Neutrophil (primary cell): ENCODE measurements around the gene XXYLT1.
"Not testable (repeated sequence)": the region's sequence is repeated elsewhere in the genome, so short reads cannot be mapped to it uniquely, and the experiment has no call there.

Source experiments
- H3K27ac ChIP-seq: fragments of 200-600 bp; sonication (generic); 2 replicates; pipeline ENCODE4 v1.5.1; 2016; ENCODE audit warnings: mild to moderate bottlenecking, moderate library complexity
- H3K27me3 ChIP-seq: fragments of 200-600 bp; sonication (generic); 2 replicates; pipeline ENCODE4 v1.6.0; 2016; ENCODE audit warnings: mild to moderate bottlenecking
- H3K36me3 ChIP-seq: fragments of 200-600 bp; sonication (generic); 2 replicates; pipeline ENCODE4 v1.5.1; 2017
- H3K4me1 ChIP-seq, 2 experiments: fragments of 200-600 bp in 1 of 2; sonication (generic) in 1 of 2; 1 replicate in 1 of 2; 2 replicates in 1 of 2; pipeline versions ENCODE4 v1.5.1 to v1.6.1; 2013 to 2016; ENCODE audit warnings: low read depth in 1 of 2, low read length in 1 of 2, mild to moderate bottlenecking in 1 of 2, moderate library complexity in 1 of 2; ENCODE audit not compliant: control insufficient read depth in 1 of 2, insufficient read depth in 1 of 2
- H3K4me3 ChIP-seq, 2 experiments: fragments of 200-600 bp in 1 of 2; sonication (generic) in 1 of 2; 1 replicate in 1 of 2; 2 replicates in 1 of 2; pipeline ENCODE4 v1.5.1; 2013 to 2016; ENCODE audit warnings: low read depth in 1 of 2, low read length in 1 of 2, mild to moderate bottlenecking in 1 of 2, moderate library complexity in 1 of 2
- H3K9me3 ChIP-seq: fragments of 200-600 bp; sonication (generic); 2 replicates; pipeline ENCODE4 v1.5.1; 2016
- TF ChIP-seq, protein P1 (sequence below): fragments of 200-600 bp; sonication (generic); IDR thresholded peaks from 2 replicates; pipeline ENCODE4 v1.5.1; 2016; ENCODE audit warnings: antibody characterized with exemption

Gene XXYLT1

DNA sequence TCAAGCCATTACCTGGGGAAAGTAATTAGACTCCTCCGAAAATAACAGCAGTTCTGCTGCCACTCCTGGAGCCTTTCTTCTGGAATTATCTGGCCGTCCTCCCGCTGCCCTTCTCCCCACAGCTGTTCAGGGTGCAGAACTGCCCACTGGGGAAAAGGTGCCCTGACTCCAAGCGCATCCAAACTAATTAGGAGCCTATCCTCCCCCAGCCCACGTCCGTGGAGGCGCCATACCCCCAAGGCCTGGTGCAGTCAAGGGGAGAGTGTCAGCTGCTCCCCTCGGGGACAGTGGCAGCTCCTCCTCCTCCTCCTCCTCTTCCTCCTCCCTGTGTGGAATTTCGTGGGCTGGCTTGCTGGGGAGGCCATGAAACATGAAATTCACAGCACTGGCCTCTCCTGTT lies 177.2 kb downstream of the XXYLT1 start:
- TF ChIP-seq, protein P1, sequence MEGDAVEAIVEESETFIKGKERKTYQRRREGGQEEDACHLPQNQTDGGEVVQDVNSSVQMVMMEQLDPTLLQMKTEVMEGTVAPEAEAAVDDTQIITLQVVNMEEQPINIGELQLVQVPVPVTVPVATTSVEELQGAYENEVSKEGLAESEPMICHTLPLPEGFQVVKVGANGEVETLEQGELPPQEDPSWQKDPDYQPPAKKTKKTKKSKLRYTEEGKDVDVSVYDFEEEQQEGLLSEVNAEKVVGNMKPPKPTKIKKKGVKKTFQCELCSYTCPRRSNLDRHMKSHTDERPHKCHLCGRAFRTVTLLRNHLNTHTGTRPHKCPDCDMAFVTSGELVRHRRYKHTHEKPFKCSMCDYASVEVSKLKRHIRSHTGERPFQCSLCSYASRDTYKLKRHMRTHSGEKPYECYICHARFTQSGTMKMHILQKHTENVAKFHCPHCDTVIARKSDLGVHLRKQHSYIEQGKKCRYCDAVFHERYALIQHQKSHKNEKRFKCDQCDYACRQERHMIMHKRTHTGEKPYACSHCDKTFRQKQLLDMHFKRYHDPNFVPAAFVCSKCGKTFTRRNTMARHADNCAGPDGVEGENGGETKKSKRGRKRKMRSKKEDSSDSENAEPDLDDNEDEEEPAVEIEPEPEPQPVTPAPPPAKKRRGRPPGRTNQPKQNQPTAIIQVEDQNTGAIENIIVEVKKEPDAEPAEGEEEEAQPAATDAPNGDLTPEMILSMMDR, result no peak
- Histone ChIP-seq H3K36me3 (no peaks in the 10 kb centered on the region), H3K4me3 (no peak overlapping the region), H3K27ac (no peak overlapping the region), H3K4me1 (peaks cover 30 to 31% of the 10 kb centered on the region in 2 experiments), H3K9me3 (no peaks in the 10 kb centered on the region), H3K27me3 (no peaks in the 10 kb centered on the region)

DNA sequence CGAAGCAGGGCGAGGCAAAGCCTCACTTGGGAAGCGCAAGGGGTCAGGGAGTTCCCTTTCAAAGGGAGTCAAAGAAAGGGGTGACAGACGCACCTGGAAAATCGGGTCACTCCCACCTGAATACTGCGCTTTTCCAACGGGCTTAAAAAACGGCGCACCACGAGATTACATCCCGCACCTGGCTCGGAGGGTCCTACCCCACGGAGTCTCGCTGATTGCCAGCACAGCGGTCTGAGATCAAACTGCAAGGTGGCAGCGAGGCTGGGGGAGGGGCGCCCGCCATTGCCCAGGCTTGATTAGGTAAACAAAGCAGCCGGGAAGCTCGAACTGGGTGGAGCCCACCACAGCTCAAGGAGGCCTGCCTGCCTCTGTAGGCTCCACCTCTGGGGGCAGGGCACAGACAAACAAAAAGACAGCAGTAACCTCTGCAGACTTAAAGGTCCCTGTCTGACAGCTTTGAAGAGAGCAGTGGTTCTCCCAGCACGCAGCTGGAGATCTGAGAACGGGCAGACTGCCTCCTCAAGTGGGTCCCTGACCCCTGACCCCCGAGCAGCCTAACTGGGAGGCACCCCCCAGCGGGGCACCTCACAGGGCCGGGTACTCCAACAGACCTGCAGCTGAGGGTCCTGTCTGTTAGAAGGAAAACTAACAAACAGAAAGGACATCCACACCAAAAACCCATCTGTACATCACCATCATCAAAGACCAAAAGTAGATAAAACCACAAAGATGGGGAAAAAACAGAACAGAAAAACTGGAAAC lies 182.9 kb downstream of the XXYLT1 start:
- not testable (repeated sequence) for H3K27me3 ChIP-seq, H3K4me1 ChIP-seq, H3K9me3 ChIP-seq, H3K36me3 ChIP-seq, H3K27ac ChIP-seq, H3K4me3 ChIP-seq

DNA sequence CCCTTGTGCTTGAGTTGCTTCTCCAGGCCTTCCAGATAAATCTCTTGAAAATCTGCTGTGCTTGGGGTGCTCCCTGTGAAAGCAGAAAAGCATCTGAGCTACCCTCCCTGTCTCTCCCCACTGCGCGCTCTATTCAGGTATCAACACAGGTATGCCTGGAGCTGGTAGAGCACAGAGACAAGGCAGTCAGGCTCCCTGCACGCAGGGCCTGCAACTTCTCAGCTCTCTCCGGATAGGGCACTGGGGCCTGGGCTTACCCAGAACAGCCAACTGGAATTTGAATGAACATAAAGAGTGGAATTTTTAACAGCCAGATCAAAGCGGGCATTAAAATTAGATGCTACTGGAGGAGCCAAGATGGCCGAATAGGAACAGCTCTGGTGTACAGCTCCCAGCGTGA lies 183.6 kb downstream of the XXYLT1 start:
- H3K27ac ChIP-seq, result no peak overlapping the region
- no peak overlapping the region for H3K4me3 ChIP-seq
- no peaks in the 10 kb centered on the region for H3K27me3 ChIP-seq
- H3K36me3 ChIP-seq, result no peaks in the 10 kb centered on the region
- H3K9me3 ChIP-seq, result no peaks in the 10 kb centered on the region
- no peaks in the 10 kb centered on the region for H3K4me1 ChIP-seq
- TF ChIP-seq, protein P1, result no peak

DNA sequence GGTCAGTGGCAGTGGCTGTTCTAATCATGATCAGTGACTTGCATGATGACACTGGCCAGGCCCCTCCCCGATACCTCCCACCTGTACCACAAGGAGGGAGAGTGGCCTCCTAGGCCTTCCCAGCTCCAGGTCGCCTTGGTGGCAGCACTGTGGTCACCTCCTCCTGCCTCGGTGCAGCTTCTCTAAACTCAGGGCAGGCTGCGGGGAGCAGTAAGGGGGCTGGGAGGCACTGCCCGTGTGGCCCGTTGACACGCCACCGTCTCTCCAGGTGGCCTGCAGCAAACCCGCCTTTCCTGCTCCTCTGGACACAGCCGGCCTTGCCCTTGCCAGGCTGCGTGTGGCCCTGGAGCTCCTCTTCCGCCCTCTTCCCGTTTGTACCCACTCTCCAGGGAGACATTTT lies 184.1 kb downstream of the XXYLT1 start:
- no peaks in the 10 kb centered on the region for H3K4me1 ChIP-seq
- H3K27ac ChIP-seq, result no peak overlapping the region
- H3K4me3 ChIP-seq, result no peak overlapping the region
- TF ChIP-seq, protein P1, result no peak
- no peaks in the 10 kb centered on the region for H3K9me3 ChIP-seq
- no peaks in the 10 kb centered on the region for H3K36me3 ChIP-seq
- no peaks in the 10 kb centered on the region for H3K27me3 ChIP-seq

GRCh38 chr3:195086341-195086740 lies 184.6 kb downstream of the XXYLT1 start:
- Histone ChIP-seq H3K27me3 (no peaks in the 10 kb centered on the region), H3K4me3 (no peak overlapping the region), H3K9me3 (no peaks in the 10 kb centered on the region), H3K36me3 (no peaks in the 10 kb centered on the region), H3K4me1 (no peaks in the 10 kb centered on the region), H3K27ac (no peak overlapping the region)
- TF ChIP-seq, protein P1, result no peak

DNA sequence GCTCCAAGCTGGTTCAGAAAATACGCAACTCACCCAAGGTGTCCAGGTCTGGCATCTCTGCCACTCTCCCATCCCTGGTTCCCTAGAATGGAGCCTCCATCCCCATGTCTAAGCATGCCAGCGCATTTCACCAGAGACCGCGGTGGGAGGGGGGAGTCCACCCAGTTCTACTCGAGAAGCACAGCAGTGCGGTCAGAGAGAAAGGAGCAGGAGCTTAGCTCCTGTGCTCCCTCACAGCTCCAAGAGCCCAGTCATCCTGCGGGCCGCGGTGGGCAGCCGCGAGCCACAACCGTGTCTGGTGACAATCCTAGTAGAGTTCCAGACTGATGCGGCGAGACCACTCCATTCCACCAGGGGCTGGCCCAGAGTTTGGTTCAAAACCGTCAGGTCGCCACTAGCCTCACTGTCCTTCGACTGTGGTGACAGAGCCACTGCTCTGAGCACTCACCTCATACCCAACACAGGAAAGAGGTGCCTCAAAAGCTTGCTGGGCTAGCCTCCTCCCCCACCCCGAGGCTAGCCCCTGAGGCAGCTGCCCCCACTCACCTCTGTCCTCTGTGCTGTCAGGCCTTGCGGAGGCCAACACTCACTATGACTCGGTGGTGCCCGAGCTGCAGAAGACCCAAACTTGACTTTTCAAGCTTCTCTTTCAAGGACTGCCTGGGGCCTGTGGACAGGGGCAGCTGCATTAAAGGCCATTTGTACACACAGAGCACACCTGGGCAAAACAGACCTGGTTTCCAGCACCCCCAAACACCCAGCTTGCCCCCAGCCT lies 185.4 kb downstream of the XXYLT1 start:
- Histone ChIP-seq H3K4me1 (no peaks in the 10 kb centered on the region), H3K27me3 (no peaks in the 10 kb centered on the region), H3K36me3 (no peaks in the 10 kb centered on the region), H3K4me3 (no peak overlapping the region), H3K9me3 (no peaks in the 10 kb centered on the region), H3K27ac (no peak overlapping the region)
- TF ChIP-seq, protein P1, result no peak
